Hematopoietic multipotent progenitor cell (in vitro differentiated cells): ENCODE data around the gene U2AF1. TPM values are rescaled to one million over a fixed set of nuclear protein-coding genes. Genes with fewer than 3 reads are reported as not detected.
"Not testable (repeated sequence)": the region's sequence is repeated elsewhere in the genome, so short reads cannot be mapped to it uniquely, and the experiment has no call there.

Experiments used
- DNase-seq, 3 donors: peaks; one replicate each; pipeline ENCODE4 v3.0.0-alpha.2; 2011 to 2015; ENCODE audit warnings: low read depth in 2 of 3, low spot score in 2 of 3
- total RNA-seq: library from RNA; depleted of rRNA; stranded (reverse); fragments of >200 nt; gene quantifications from one replicate; pipeline ENCODE4 v1.2.3, GENCODE V29; 2012

The U2AF1 gene
- total RNA-seq, 1 donor = 23.7 TPM

DNA sequence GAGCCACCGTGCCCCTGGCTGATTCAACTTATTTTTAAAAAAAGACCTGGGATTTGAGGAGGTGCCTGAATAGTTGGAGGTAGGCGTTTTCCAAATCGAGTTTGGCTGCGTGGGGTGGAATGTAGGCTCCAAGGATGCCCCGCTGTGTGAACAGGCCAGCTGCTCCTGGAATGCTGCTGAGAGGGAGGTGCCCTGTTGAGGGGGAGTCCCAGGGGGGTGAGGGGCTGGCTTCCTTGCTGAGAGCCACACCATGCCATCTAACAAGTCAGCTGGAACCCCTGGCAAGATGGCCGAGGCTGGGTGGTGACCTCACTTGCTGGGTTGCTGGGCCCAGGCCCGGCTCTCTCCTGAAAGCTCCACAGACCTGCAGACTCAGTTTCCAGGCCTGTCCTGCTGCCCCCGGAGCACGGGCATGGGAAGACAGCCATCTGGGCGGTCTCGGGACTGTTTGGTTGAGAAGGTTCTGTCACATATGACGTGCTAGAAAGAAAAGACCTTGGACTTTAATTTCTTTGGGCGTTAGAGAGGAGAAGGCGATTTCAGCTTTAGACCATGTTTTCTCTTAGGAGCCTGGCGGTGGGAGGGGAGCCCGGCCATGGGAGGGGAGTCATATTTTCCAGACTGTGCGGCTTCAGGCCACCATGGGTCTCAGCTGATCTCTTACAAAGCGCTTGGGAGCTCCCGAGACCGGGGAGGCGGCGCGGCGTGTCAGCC, 24.6 kb downstream of the U2AF1 start:
- not testable (repeated sequence) for DNase-seq

DNA sequence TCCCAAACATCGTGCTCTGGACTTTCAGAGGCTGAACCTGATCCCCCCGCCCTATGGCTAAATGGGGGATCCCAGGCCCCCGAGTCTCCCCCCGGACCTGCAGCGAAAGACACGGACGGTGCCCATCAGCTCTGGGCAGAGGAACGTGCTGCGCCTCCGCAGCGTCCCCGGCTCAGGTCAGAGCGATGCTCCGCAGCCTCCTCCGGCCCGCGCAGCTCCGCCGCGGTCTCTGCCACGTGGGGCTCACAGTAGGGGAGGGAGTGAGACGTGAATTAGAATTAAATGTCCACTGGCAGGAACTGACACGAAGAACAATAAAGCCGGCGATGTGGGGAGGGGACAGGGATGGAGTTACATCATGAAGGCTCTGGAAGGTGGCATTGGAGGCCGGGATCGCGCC, 30.7 kb downstream of the U2AF1 start:
- DNase-seq = not testable (repeated sequence)

DNA sequence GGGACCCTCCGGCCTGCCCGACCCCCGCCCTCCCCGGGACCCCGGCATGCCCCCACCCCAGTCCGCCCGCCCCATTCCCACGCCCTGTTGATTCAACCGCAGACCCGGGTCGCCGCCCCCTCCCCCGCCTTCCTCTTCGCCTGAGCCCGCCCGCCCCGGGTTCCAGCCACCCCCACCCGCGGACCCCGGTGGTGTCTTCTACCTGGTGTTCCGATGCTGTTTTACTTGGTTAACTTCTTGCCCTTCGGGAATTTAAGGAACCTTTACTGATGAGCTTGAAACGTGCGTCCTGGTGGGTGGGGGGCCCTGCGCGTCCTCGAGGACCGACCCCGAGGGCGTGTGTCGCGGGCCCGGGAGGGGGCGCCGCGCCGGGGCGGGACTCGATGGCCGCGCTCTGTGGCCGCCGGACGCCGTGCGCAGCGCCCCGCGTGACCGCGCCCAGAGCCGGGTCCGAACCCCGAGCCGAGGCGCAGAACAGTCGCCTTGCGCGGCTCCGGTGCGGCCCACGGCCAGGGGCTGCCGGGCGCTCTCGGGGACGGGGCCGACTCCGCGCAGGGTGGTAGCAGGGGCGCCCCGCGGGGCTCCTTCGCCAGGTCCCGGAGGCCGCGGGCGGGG, 31.2 kb downstream of the U2AF1 start:
- DNase-seq = not testable (repeated sequence)

DNA sequence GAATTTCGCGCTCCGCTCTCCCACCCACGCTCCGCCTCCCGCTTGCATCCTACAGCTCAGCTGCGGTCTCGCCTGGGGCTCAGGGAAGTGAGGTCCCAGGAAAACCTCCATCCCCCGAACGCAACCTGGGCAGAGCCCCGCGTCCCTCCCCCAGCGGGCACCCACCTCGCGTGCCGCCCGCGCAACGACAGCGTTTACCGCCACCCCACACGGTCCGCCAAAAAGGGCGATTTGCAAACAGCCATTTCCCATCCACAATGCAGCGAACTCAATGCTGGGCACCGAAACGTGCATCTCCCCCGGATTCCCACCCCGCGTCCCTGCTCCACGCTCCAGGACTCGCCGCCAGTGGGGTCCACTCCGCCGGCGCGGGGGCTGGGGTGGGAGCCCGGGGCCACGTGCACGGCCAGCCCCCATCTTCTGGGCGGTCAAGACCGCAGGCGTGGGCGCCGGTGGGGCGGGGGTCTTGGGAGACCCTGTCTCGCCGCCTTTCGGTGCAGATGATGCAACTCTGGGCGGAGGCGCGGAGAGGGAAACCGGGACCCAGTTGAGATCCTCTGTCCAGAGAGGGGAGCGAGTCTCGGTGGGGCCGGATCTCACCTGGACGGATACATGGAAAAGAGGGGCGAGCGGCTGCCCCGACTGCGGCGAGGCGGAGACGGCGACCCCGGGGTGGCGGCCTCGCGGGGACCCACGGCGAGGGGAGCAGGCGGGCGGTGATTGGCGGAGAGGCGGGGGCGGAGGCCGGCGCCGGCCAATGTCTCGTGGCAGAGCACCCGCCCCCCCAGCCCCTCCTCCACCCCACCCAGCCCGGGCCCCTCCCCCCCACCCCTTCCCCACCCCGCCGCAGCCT, 32.0 kb downstream of the U2AF1 start, which contains the start of gene CBS:
TSS of gene CBS (minus strand) at position 666 of the 853 bp plus-strand sequence. CDS start 3,642 bp downstream, outside the sequence.
- not testable (repeated sequence) for DNase-seq

DNA sequence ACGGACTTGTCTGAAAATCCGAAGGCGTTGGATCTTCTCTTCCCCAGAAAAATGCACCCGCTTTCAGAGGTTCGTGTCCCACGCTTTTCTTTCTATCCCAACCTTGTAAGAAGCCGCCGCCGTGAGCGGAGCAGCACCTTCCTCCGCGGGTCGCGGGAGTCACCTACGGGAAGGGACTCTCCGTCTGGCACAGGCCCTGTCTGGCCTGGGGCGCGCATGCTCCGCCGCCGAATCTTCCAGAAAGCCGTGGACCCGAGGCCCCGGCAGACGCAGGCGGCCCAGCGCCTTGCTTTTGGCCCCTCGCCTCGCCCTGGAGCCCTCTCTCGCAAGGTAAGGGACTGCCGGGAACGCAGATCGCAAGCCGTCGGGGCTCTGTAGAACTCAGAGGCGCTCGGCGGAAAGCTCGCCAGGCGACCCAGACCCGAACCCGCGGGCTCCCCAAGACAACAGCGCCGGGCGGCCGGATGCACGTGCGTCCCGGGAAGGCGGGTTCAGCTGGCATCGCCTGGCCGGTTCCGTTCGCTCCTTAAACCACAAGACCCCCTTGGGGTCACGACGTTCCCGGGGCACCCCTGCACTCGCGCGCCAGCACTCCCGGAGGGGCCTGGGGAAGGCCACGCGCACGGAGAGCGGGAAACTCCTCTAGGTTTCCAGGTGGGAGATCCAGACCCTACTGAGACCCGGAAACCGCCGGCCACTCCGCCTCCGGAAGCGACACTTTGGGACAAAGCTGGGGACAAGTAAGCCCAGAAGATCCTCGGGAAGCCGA, 32.8 kb downstream of the U2AF1 start:
- not testable (repeated sequence) for DNase-seq

DNA sequence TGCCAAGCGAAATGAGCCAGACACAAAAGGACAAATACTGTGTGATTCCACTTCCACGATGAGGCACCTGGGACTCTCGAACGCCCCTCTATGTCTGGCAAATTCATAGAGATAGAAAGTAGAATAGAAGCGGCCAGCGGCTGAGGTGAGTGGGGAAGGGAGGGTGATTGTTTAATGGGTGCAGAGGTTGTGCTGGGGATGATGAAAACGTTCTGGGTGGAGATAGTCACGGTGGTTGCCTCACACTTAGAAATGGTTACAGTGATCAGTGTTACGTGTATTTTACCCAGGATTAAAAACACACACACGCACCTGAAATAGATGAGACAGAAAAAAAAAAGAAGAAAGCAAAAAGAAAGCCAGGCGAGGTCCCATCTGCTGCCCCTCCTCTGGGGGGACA, 34.6 kb downstream of the U2AF1 start:
- DNase-seq = not testable (repeated sequence)

DNA sequence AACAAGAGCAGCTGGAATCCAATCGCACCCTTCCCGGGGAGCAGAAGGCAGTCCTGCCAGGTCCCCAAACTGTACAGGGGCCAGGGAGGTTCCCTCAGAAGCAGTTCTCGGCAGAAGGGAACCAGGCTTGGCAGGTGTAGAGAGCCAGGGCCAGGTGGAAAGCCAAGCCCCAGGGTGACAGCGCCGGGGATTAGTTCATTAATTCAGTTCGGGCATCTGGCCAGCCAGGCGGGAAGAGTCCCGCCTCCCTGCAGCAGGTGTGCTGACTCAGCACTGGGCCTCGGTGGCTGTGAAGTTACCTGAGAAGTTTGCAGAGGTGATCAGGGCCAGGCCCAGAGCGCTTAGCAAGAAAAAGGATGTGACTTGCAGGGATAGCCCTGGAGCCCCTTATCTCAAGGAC, 37.7 kb downstream of the U2AF1 start:
- not testable (repeated sequence) for DNase-seq

DNA sequence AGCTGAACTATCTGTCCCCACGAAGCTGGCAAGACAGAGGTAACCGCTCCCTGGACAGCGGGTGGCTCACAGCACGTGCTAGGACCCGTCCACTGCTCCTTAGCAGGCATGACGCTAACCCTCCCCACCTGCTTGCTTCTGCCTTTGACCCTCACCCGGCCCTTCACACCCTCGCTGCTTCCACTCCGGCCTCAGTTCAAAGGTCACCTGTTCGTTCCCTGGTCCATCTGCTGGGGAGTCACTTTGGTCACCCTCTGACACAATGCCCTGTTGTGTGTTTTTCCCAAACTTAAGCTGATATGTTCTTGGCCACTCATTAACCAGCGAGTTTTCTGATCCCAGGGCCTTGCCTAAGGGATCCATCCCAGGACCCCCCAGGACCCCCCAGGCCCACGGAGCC, 39.3 kb downstream of the U2AF1 start:
- DNase-seq = not testable (repeated sequence)

DNA sequence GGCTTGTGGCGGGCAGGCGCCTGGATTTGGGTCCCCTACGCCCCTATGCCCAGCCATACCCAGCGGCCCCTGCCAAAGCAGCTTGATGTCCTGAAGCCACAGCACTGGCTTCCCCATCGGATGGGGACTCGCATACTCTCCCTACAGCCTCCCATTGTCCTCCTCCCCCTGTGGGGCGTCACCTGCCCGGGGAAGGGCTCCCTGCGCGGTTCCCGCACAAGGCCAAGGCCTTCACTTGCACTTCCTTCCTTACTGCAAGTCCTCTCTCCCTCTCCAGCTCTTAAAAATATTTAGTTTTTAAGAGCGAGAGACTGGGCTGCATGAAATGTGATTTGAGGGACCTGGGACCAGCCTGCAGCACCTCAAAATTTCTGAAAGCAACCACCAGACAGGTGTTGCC, 40.7 kb downstream of the U2AF1 start:
- DNase-seq = not testable (repeated sequence)

DNA sequence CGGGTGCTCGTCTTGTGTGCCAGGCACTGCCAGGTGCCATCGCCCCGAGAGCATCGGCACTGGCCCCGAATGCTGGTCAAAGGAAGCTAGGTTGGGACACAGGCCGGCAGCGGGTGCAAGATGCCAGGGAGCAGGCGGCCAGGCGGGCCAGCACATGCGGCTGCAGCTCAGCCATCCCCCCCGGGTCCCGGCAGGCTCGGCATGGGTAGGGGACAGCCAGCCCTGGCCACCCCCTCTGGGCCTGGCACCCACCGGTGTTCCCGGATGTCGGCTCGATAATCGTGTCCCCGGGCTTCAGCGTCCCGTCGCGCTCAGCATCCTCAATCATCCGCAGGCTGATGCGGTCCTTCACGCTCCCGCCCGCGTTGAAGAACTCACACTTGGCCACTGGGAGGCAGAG, 41.4 kb downstream of the U2AF1 start:
- not testable (repeated sequence) for DNase-seq

DNA sequence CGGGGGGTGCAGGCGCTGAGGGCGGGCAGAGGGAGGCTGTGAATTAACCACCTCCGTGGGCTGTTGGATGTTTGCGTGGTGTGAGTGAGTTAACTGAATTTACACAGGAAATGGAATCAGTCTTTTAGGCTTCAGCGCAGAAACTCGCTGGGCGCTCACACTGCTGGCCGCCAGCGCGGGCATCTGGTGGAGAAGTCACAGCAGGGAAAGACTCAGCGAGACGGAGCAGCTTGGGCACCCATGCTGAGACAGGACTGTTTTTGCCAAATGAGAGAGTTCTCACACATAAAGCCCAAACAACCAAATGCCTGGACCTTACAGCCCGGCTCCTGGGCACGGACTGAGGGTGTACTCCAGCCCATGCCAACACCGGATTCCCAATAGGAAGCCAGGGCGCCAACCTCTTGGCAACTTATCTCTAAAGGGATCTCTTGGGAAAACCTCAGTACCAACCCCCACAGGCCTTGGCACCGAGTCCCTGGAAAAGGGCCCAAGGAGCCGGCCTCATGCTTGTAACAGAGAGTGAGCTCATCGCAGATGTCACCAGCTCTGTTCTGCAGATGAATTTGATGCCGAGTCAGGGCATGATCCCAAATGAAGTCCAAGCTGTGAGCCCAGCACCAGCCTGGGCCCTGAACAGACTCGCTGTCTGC, 43.0 kb downstream of the U2AF1 start:
- not testable (repeated sequence) for DNase-seq

DNA sequence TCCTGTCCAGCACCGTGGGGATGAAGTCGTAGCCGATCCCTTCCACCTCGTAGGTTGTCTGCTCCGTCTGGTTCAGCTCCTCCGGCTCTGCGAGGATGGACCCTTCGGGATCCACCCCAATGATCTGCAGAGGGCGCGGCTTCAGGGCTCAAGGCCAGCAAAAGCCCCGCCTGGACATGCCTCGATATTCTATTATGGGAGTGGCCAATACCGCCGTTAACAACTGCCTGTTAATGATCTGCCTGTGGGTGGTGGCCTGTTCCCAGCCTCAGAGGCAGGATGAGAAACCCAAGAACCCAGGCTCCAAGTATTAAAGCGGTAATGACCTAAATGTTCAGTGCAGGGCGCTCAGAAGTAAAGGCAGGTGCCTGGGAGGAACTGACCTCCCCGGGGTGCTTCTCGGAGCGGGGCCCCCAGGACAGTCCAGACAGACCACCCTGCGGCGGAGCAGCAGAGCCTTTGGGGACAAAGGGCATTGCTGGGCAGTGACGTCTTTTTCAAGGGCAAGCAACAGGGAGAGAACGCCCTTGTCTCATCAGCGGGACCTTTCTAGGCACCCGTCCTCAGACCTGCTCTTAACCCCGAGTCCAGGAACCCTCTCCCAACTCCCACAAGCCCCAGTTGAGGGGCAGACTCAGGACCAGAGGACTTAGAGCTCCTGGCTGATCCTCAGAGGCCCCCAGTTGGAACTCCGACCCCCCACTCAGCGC, 44.3 kb downstream of the U2AF1 start:
- not testable (repeated sequence) for DNase-seq

DNA sequence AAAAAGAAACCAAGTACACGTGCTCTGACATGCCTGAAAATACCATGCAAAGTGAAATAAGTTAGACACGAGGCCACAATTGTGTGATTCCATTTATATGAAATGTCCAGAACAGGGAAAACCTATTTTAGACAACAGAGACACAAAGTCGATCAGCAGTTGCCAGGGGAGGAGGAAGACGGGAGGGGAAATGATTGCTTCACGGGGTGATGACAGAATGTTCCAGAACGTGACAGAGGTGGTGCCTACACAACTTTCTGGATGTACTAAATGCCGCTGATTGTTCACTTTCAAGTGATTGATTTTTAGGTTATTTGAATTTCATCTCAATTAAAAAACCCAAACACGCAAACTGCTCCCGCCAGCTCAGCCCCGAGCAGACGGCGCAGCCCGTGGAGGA, 54.3 kb downstream of the U2AF1 start:
- not testable (repeated sequence) for DNase-seq

DNA sequence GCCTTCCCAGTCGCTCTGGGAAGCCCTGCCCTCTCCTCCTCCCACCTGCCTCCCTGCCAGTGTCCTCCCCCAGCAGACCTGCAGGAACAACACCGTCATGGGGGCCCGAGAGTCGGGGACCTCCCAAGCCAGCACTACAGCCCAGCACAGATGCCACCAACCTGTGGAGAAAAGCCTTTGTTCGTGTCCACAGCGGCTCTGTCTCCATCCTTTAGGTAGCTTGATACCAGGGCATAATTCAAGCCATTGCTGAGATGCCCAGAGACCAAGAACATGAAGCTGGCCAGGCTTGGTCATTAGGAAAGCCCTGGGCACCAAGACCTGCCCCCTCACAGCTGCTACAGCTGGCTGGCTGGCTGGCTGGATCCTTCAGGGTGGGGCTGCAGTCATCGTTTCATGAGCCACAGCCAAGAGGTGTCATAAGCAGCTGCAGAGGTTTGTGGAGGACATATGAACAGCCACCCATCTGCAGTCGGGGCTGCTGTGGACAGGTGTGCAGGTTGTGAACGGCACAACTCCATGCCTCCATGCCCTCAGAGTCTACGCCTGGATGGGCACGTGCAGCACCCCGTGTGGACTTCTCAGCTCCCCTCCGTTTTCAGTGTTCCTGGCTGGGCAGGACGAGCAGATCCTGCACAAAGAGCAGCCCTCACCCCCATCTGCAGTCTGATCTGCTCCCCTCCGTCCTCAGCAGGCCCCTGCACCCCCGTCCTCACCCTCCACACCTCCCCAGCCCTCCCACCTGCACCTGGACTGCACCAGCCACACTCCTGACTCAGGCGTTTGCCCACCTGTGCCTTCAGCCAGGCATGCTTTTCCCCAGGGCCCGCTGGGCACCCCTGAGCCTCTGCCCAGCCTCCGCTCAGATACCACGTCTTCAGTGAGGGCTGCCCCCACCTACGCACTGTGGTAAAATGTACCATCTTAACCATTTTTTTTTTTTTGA, 61.2 kb downstream of the U2AF1 start:
- not testable (repeated sequence) for DNase-seq

DNA sequence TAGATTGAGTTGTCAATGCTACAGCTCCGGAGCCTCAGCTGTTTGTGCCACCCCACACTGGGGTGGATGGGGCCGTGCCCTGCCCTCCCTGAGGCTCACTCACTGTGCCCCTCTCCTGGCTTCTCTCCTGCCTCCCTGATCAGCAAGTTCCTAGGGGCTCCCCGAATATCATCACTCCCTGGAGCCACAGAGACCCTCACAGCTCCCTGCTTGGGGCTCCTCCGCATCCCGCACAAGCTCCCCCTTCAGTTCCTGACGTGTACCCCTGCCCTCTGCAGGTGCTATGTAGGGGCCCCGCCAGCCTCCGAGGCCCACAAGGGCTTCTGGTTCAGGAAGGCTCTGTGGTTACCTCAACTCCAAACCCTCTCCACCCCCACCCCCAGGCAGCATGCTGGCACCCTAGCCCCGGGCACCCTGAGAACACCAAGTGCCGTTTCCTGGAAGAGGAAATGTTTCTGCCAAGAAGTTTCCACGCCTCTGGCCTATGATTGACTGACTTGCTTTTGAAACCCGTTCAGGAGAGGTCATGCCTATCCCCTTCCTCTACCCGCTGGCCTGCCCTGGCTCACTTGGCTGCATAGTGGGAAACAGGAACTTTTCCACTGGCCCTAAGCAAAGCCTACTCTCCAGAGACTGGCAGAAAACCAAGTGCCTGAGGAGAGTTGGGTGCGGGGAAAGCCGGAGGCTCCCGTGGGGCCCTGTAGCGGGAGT, 62.0 kb downstream of the U2AF1 start:
- not testable (repeated sequence) for DNase-seq

DNA sequence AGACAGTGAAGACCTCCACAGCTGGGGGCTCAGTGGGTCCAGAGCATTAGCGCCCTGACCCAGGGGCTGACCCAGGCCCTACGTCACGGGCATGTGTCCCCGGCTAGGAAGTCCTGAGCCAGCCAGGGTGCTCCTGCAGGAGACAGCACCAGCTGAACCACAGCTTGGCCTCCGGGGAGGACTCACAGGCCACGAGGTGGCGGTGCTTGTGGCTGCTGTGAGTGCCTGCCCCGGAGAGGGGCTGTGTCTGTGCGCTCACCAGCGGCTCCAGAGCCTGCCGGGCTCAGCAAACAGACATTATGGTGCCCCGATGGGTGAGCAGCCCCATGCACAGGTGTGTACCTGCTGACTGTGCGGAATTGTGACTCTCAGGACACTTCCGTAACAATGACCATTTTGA, 62.8 kb downstream of the U2AF1 start:
- DNase-seq = not testable (repeated sequence)

DNA sequence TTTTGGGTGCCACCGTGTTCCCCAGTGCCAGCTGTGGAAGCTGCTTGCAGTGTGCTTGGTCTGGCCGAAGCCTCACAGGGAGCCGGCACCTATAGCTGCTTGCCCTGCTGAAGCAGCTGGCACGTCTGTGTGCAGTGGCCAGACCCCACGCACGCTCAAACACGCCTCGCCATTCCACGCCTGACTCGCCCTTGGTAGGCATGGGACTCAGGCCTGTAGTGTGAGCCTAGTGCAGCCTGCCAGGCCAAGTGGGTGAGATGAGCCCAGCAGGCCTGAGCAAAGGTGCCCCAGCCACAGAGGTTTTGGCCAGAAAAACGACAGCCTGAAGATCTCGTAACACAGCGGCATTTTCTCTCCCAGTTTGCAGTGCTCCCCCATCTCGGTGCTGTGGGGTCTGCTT, 64.1 kb downstream of the U2AF1 start:
- not testable (repeated sequence) for DNase-seq
